GM19372 (cell line): ENCODE measurements around the gene DES.

Source experiments
- ATAC-seq: cut with Tn5 transposase; IDR thresholded peaks from one replicate; pipeline ENCODE4 v1.9.1; 2021; ENCODE audit warnings: mild to moderate bottlenecking, low read depth, moderate library complexity; ENCODE audit not compliant: unreplicated experiment

The DES gene

GRCh38 chr2:219452361-219453317, 34.5 kb downstream of the DES start:
- ATAC-seq: no peak

GRCh38 chr2:219453671-219454590, 35.8 kb downstream of the DES start:
- ATAC-seq: no peak

- no peak for ATAC-seq
Observed at GRCh38 chr2:219455581-219455980, 37.4 kb downstream of the DES start.

GRCh38 chr2:219457784-219458369, 39.7 kb downstream of the DES start:
- ATAC-seq: no peak

- no peak for ATAC-seq
Observed at GRCh38 chr2:219458996-219459395, 40.8 kb downstream of the DES start.

GRCh38 chr2:219459460-219460311, 41.5 kb downstream of the DES start:
- ATAC-seq: peak; percentile 75

GRCh38 chr2:219460424-219460926, 42.3 kb downstream of the DES start:
- no peak for ATAC-seq

GRCh38 chr2:219461047-219461514, 42.9 kb downstream of the DES start:
- ATAC-seq: no peak

GRCh38 chr2:219461669-219462068, 43.5 kb downstream of the DES start:
- no peak for ATAC-seq

GRCh38 chr2:219462349-219462748, 44.2 kb downstream of the DES start:
- ATAC-seq: no peak

GRCh38 chr2:219464286-219465032, 46.3 kb downstream of the DES start:
- ATAC-seq: no peak

- no peak for ATAC-seq
Observed at GRCh38 chr2:219465659-219466561, 47.7 kb downstream of the DES start.

- no peak for ATAC-seq
Observed at GRCh38 chr2:219466816-219467735, 48.9 kb downstream of the DES start.

- ATAC-seq: no peak
Observed at GRCh38 chr2:219467736-219468075, 49.5 kb downstream of the DES start.

GRCh38 chr2:219468410-219469185, 50.4 kb downstream of the DES start:
- no peak for ATAC-seq

- no peak for ATAC-seq
Observed at GRCh38 chr2:219469186-219469724, 51.1 kb downstream of the DES start.
